GM23338 (cell line): ENCODE data around the gene RAB15.

ENCODE experiments used
- CREB1 ChIP-seq: fragments of 250-450 bp; sonication (Bioruptor Pico); IDR thresholded peaks from 2 replicates; pipeline ENCODE4 v1.5.0; 2020; ENCODE audit warnings: low read depth, mild to moderate bottlenecking, moderate library complexity
- EZH2 ChIP-seq: fragments of 200-600 bp; sonication (generic); IDR thresholded peaks from one replicate; pipeline ENCODE4 v1.8.0; 2017; ENCODE audit warnings: antibody characterized with exemption, mild to moderate bottlenecking, low read depth; ENCODE audit not compliant: unreplicated experiment
- EZH2phosphoT487 ChIP-seq: fragments of 200-600 bp; sonication (generic); IDR thresholded peaks from one replicate; pipeline ENCODE4 v1.8.1; 2018; ENCODE audit warnings: antibody characterized with exemption; ENCODE audit not compliant: unreplicated experiment
- JUNB ChIP-seq: IDR thresholded peaks from one replicate; pipeline ENCODE4 v1.6.1; 2016; ENCODE audit warnings: antibody characterized with exemption; ENCODE audit not compliant: unreplicated experiment
- NANOG ChIP-seq: IDR thresholded peaks from 2 replicates; pipeline ENCODE4 v1.6.1; 2016; ENCODE audit warnings: antibody characterized with exemption, borderline replicate concordance
- POLR2AphosphoS5 ChIP-seq: IDR thresholded peaks from 2 replicates; pipeline ENCODE4 v1.6.1; 2016; ENCODE audit warnings: antibody characterized with exemption, low read depth
- STAT1 ChIP-seq: IDR thresholded peaks from one replicate; pipeline ENCODE4 v1.6.1; 2016; ENCODE audit warnings: antibody characterized with exemption; ENCODE audit not compliant: unreplicated experiment
- ZNF114 ChIP-seq: fragments of 250-450 bp; sonication (Bioruptor Pico); IDR thresholded peaks from 2 replicates; pipeline ENCODE4 v1.5.0; 2020; ENCODE audit warnings: mild to moderate bottlenecking, moderate library complexity
- ZNF331 ChIP-seq: fragments of 250-450 bp; sonication (Bioruptor Pico); IDR thresholded peaks from 2 replicates; pipeline ENCODE4 v1.5.0; 2020; ENCODE audit warnings: low read depth, mild to moderate bottlenecking, moderate library complexity
- ZNF462 ChIP-seq: fragments of 250-450 bp; sonication (Bioruptor Pico); IDR thresholded peaks from 2 replicates; pipeline ENCODE4 v1.5.0; 2020; ENCODE audit warnings: mild to moderate bottlenecking, moderate library complexity
- TF ChIP-seq, protein P1 (sequence below), 2 experiments: fragments of 200-600 bp in 1 of 2; sonication (generic) in 1 of 2; conservative IDR thresholded peaks; 2 replicates each; pipeline versions ENCODE4 v1.5.1 to v1.6.1; 2016 to 2017; ENCODE audit warnings: antibody characterized with exemption in 2 of 2, low read depth in 2 of 2, mild to moderate bottlenecking in 2 of 2, moderate library complexity in 1 of 2
- TF ChIP-seq, protein P2 (sequence below): IDR thresholded peaks from one replicate; pipeline ENCODE4 v1.6.1; 2018; ENCODE audit warnings: antibody characterized with exemption; ENCODE audit not compliant: unreplicated experiment
- TF ChIP-seq, protein P3 (sequence below): IDR thresholded peaks from 2 replicates; pipeline ENCODE4 v1.6.1; 2016; ENCODE audit warnings: antibody characterized with exemption

GRCh38 chr14:64966976-64967375 is 5.2 kb downstream of the RAB15 start:
- TF ChIP-seq, protein P1, sequence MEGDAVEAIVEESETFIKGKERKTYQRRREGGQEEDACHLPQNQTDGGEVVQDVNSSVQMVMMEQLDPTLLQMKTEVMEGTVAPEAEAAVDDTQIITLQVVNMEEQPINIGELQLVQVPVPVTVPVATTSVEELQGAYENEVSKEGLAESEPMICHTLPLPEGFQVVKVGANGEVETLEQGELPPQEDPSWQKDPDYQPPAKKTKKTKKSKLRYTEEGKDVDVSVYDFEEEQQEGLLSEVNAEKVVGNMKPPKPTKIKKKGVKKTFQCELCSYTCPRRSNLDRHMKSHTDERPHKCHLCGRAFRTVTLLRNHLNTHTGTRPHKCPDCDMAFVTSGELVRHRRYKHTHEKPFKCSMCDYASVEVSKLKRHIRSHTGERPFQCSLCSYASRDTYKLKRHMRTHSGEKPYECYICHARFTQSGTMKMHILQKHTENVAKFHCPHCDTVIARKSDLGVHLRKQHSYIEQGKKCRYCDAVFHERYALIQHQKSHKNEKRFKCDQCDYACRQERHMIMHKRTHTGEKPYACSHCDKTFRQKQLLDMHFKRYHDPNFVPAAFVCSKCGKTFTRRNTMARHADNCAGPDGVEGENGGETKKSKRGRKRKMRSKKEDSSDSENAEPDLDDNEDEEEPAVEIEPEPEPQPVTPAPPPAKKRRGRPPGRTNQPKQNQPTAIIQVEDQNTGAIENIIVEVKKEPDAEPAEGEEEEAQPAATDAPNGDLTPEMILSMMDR (conservative IDR thresholded peaks at IDR 0.05; ENCODE audit: low read depth in 2 of 2) = no peak
- no peak for TF ChIP-seq CREB1 (CRISPR knock-in tag)
- TF ChIP-seq EZH2 = no peak
- no peak for TF ChIP-seq EZH2phosphoT487
- no peak for TF ChIP-seq POLR2AphosphoS5
- no peak for TF ChIP-seq JUNB
- TF ChIP-seq, protein P2, sequence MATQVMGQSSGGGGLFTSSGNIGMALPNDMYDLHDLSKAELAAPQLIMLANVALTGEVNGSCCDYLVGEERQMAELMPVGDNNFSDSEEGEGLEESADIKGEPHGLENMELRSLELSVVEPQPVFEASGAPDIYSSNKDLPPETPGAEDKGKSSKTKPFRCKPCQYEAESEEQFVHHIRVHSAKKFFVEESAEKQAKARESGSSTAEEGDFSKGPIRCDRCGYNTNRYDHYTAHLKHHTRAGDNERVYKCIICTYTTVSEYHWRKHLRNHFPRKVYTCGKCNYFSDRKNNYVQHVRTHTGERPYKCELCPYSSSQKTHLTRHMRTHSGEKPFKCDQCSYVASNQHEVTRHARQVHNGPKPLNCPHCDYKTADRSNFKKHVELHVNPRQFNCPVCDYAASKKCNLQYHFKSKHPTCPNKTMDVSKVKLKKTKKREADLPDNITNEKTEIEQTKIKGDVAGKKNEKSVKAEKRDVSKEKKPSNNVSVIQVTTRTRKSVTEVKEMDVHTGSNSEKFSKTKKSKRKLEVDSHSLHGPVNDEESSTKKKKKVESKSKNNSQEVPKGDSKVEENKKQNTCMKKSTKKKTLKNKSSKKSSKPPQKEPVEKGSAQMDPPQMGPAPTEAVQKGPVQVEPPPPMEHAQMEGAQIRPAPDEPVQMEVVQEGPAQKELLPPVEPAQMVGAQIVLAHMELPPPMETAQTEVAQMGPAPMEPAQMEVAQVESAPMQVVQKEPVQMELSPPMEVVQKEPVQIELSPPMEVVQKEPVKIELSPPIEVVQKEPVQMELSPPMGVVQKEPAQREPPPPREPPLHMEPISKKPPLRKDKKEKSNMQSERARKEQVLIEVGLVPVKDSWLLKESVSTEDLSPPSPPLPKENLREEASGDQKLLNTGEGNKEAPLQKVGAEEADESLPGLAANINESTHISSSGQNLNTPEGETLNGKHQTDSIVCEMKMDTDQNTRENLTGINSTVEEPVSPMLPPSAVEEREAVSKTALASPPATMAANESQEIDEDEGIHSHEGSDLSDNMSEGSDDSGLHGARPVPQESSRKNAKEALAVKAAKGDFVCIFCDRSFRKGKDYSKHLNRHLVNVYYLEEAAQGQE = no peak
- TF ChIP-seq, protein P3, sequence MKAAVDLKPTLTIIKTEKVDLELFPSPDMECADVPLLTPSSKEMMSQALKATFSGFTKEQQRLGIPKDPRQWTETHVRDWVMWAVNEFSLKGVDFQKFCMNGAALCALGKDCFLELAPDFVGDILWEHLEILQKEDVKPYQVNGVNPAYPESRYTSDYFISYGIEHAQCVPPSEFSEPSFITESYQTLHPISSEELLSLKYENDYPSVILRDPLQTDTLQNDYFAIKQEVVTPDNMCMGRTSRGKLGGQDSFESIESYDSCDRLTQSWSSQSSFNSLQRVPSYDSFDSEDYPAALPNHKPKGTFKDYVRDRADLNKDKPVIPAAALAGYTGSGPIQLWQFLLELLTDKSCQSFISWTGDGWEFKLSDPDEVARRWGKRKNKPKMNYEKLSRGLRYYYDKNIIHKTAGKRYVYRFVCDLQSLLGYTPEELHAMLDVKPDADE = no peak
- TF ChIP-seq ZNF114 (CRISPR knock-in tag) = no peak
- no peak for TF ChIP-seq STAT1
- TF ChIP-seq ZNF331 (CRISPR knock-in tag) = no peak
- TF ChIP-seq NANOG = no peak
- TF ChIP-seq ZNF462 = no peak
